Subcutaneous adipose tissue (tissue), 4 donors: Measurements from ENCODE around the gene IQCK. TPM values are rescaled to one million over a fixed set of nuclear protein-coding genes. Genes with fewer than 3 reads are reported as not detected.

Experiments used
- CTCF ChIP-seq: fragments of 450-650 bp; IDR thresholded peaks from one replicate; pipeline ENCODE4 v1.5.1; 2016; ENCODE audit warnings: low read depth, mild to moderate bottlenecking, control low read depth, antibody characterized with exemption, moderate library complexity
- total RNA-seq, 4 donors: library from RNA; depleted of rRNA; stranded (reverse); fragments of >200 nt; gene quantifications; one replicate each; pipeline ENCODE4 v1.1.0, GENCODE V29; 2016

IQCK gene
- total RNA-seq, 4 donors from 2014 or later = 16.7 to 37.0 (median 26.9) TPM

- TF ChIP-seq CTCF = no peak
These were observed 27.4 kb downstream of the IQCK start for GRCh38 chr16:19745286-19746010.

GRCh38 chr16:19746561-19746960 lies 28.5 kb downstream of the IQCK start:
- TF ChIP-seq CTCF = no peak

- no peak for TF ChIP-seq CTCF
These were observed 30.5 kb downstream of the IQCK start for GRCh38 chr16:19748389-19749168.

GRCh38 chr16:19749571-19750080 lies 31.6 kb downstream of the IQCK start:
- TF ChIP-seq CTCF = no peak

GRCh38 chr16:19751478-19752385 lies 33.7 kb downstream of the IQCK start:
- no peak for TF ChIP-seq CTCF

GRCh38 chr16:19753815-19754643 lies 36.0 kb downstream of the IQCK start:
- TF ChIP-seq CTCF = no peak
